ENCODE measurements around the gene FAM120AOS. TPM values are rescaled to one million over a fixed set of nuclear protein-coding genes. Genes with fewer than 3 reads are reported as not detected.
A peak's percentile ranks its signal among the peaks of the same experiment; 100 is the strongest.

The FAM120AOS gene
- total RNA-seq, 1 donor from 2014 or later, result 47.1 TPM

GRCh38 chr9:93475108-93475507, 21.7 kb upstream of the FAM120AOS start:
- no peaks in the 10 kb centered on the region for H3K27me3 ChIP-seq (ENCODE audit: control insufficient read depth, insufficient read depth, low read length)
- FAIRE-seq (no peak), DNase-seq (ENCODE audit: low read depth) (no peak)
- no peak for TF ChIP-seq CTCF (IDR thresholded peaks at IDR 0.05; ENCODE audit: insufficient read depth, low read length, severe bottlenecking)
- H3K36me3 ChIP-seq (ENCODE audit: control insufficient read depth, insufficient read depth, low read length), result peaks cover 6% of the 10 kb centered on the region
- no peak overlapping the region for H3K4me3 ChIP-seq (ENCODE audit: low read depth, low read length)

GRCh38 chr9:93473411-93473810, 20.0 kb upstream of the FAM120AOS start:
- no peak for TF ChIP-seq CTCF (IDR thresholded peaks at IDR 0.05; ENCODE audit: insufficient read depth, low read length, severe bottlenecking)
- H3K27me3 ChIP-seq (ENCODE audit: control insufficient read depth, insufficient read depth, low read length), result no peaks in the 10 kb centered on the region
- FAIRE-seq (no peak), DNase-seq (ENCODE audit: low read depth) (peak; percentile 78)
- peaks cover 3% of the 10 kb centered on the region for H3K36me3 ChIP-seq (ENCODE audit: control insufficient read depth, insufficient read depth, low read length)
- H3K4me3 ChIP-seq (ENCODE audit: low read depth, low read length), result no peak overlapping the region

GRCh38 chr9:93471124-93471523, 17.7 kb upstream of the FAM120AOS start:
- no peak for TF ChIP-seq CTCF (IDR thresholded peaks at IDR 0.05; ENCODE audit: insufficient read depth, low read length, severe bottlenecking)
- FAIRE-seq (no peak), DNase-seq (ENCODE audit: low read depth) (no peak)
- H3K4me3 ChIP-seq (ENCODE audit: low read depth, low read length), result no peak overlapping the region
- H3K36me3 ChIP-seq (ENCODE audit: control insufficient read depth, insufficient read depth, low read length), result peaks cover under 1% of the 10 kb centered on the region
- no peaks in the 10 kb centered on the region for H3K27me3 ChIP-seq (ENCODE audit: control insufficient read depth, insufficient read depth, low read length)

GRCh38 chr9:93470391-93470790, 17.0 kb upstream of the FAM120AOS start:
- FAIRE-seq (no peak), DNase-seq (ENCODE audit: low read depth) (no peak)
- Histone ChIP-seq H3K36me3 (ENCODE audit: control insufficient read depth, insufficient read depth, low read length) (no peaks in the 10 kb centered on the region), H3K27me3 (ENCODE audit: control insufficient read depth, insufficient read depth, low read length) (no peaks in the 10 kb centered on the region), H3K4me3 (ENCODE audit: low read depth, low read length) (no peak overlapping the region)
- TF ChIP-seq CTCF (IDR thresholded peaks at IDR 0.05; ENCODE audit: insufficient read depth, low read length, severe bottlenecking), result no peak

- FAIRE-seq (no peak), DNase-seq (ENCODE audit: low read depth) (peak; percentile 12)
- H3K4me3 ChIP-seq (ENCODE audit: low read depth, low read length), result no peak overlapping the region
- H3K27me3 ChIP-seq (ENCODE audit: control insufficient read depth, insufficient read depth, low read length), result no peaks in the 10 kb centered on the region
- TF ChIP-seq CTCF (IDR thresholded peaks at IDR 0.05; ENCODE audit: insufficient read depth, low read length, severe bottlenecking), result no peak
- H3K36me3 ChIP-seq (ENCODE audit: control insufficient read depth, insufficient read depth, low read length), result no peaks in the 10 kb centered on the region
Observed at GRCh38 chr9:93468763-93469456, 15.5 kb upstream of the FAM120AOS start.

GRCh38 chr9:93467462-93467861, 14.1 kb upstream of the FAM120AOS start:
- Histone ChIP-seq H3K4me3 (ENCODE audit: low read depth, low read length) (no peak overlapping the region), H3K36me3 (ENCODE audit: control insufficient read depth, insufficient read depth, low read length) (no peaks in the 10 kb centered on the region), H3K27me3 (ENCODE audit: control insufficient read depth, insufficient read depth, low read length) (no peaks in the 10 kb centered on the region)
- DNase-seq (ENCODE audit: low read depth) (peak; percentile 31), FAIRE-seq (no peak)
- TF ChIP-seq CTCF (IDR thresholded peaks at IDR 0.05; ENCODE audit: insufficient read depth, low read length, severe bottlenecking), result no peak
